GM18951 (cell line): ENCODE measurements around the gene PCDHGA11.
"Not testable (repeated sequence)": the region's sequence is repeated elsewhere in the genome, so short reads cannot be mapped to it uniquely, and the experiment has no call there.

Source experiments
- POLR2A ChIP-seq: IDR thresholded peaks from 4 replicates; pipeline ENCODE4 v1.6.1; 2011; ENCODE audit warnings: mild to moderate bottlenecking; ENCODE audit not compliant: insufficient read length, insufficient read depth; ENCODE audit errors: extremely low read depth
- in situ Hi-C: fragments of 300-500 bp; cut with MboI; formaldehyde crosslinking; loops from one replicate; pipeline ENCODE4 v1.12.0; 2022; ENCODE audit warnings: low sequenced_read_pairs, mixed read lengths, inconsistent platforms; ENCODE audit not compliant: unreplicated experiment

PCDHGA11 gene

DNA sequence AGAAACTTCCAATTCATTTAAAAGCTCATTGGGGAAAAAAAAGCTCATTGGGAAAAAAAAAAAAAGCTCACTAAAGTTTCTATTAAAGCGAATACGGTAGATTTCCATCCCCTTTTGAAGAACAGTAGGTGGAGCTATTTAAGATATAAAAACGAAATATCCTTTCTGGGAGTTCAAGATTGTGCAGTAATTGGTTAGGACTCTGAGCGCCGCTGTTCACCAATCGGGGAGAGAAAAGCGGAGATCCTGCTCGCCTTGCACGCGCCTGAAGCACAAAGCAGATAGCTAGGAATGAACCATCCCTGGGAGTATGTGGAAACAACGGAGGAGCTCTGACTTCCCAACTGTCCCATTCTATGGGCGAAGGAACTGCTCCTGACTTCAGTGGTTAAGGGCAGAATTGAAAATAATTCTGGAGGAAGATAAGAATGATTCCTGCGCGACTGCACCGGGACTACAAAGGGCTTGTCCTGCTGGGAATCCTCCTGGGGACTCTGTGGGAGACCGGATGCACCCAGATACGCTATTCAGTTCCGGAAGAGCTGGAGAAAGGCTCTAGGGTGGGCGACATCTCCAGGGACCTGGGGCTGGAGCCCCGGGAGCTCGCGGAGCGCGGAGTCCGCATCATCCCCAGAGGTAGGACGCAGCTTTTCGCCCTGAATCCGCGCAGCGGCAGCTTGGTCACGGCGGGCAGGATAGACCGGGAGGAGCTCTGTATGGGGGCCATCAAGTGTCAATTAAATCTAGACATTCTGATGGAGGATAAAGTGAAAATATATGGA, 9.7 kb downstream of the PCDHGA11 start, which contains the start of gene PCDHGA12:
Gene PCDHGA12, plus strand, starts transcription at position 176 of the 782 bp plus-strand sequence. Its CDS starts 253 bp downstream, at position 429.
- in situ Hi-C loops, result no loop called here
- no peak for TF ChIP-seq POLR2A

DNA sequence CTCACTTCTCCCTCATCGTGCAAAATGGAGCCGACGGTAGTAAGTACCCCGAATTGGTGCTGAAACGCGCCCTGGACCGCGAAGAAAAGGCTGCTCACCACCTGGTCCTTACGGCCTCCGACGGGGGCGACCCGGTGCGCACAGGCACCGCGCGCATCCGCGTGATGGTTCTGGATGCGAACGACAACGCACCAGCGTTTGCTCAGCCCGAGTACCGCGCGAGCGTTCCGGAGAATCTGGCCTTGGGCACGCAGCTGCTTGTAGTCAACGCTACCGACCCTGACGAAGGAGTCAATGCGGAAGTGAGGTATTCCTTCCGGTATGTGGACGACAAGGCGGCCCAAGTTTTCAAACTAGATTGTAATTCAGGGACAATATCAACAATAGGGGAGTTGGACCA, 10.4 kb downstream of the PCDHGA11 start:
- in situ Hi-C loops, result no loop called here

DNA sequence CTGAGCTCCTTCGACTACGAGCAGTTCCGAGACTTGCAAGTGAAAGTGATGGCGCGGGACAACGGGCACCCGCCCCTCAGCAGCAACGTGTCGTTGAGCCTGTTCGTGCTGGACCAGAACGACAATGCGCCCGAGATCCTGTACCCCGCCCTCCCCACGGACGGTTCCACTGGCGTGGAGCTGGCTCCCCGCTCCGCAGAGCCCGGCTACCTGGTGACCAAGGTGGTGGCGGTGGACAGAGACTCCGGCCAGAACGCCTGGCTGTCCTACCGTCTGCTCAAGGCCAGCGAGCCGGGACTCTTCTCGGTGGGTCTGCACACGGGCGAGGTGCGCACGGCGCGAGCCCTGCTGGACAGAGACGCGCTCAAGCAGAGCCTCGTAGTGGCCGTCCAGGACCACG, 11.5 kb downstream of the PCDHGA11 start:
- in situ Hi-C loops, result not testable (repeated sequence)

More for the DNA sequence above, 10.4 kb downstream of the PCDHGA11 start:
- TF ChIP-seq POLR2A, result peak; percentile 44

DNA sequence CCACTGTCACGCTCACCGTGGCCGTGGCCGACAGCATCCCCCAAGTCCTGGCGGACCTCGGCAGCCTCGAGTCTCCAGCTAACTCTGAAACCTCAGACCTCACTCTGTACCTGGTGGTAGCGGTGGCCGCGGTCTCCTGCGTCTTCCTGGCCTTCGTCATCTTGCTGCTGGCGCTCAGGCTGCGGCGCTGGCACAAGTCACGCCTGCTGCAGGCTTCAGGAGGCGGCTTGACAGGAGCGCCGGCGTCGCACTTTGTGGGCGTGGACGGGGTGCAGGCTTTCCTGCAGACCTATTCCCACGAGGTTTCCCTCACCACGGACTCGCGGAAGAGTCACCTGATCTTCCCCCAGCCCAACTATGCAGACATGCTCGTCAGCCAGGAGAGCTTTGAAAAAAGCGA, 11.9 kb downstream of the PCDHGA11 start:
- in situ Hi-C loops, result not testable (repeated sequence)

DNA sequence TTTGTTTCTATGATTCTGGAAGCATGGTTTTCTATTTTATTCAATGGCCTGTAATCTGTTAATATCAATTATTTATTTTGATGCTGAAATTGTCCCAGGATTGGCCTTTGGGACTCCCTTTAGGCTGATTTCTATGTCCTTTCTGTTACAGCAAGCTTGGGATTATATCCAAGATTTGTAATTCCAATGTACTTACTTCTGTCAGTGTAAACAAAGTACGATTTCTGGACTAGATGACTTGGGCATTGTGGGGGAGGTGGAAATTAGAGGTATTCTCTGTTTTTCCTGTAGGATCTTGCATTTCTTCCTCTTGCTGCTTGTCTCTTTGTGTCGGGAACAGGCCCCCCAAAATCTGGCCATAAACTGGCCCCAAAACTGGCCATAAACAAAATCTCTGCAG, 13.2 kb downstream of the PCDHGA11 start:
- TF ChIP-seq POLR2A, result no peak
- in situ Hi-C loops, result no loop called here

DNA sequence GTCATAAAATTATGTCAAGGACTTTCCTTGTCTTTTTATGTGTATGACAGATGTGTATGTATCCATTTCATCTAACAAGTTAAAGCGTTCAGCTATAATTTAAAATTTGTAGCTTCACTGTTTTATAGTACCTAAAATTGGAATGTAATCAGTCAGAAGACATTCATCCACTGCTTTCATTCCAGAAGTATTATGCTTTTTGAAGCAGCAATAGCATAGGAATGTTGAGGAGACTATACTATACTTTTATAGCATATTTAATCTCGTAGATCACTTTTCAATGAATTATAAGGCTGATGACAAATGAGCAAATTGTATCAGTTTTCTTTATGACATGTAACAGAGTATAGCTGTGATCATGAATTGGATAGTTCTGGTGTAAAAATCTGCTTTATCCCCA, 16.4 kb downstream of the PCDHGA11 start:
- in situ Hi-C loops, result no loop called here
- no peak for TF ChIP-seq POLR2A

DNA sequence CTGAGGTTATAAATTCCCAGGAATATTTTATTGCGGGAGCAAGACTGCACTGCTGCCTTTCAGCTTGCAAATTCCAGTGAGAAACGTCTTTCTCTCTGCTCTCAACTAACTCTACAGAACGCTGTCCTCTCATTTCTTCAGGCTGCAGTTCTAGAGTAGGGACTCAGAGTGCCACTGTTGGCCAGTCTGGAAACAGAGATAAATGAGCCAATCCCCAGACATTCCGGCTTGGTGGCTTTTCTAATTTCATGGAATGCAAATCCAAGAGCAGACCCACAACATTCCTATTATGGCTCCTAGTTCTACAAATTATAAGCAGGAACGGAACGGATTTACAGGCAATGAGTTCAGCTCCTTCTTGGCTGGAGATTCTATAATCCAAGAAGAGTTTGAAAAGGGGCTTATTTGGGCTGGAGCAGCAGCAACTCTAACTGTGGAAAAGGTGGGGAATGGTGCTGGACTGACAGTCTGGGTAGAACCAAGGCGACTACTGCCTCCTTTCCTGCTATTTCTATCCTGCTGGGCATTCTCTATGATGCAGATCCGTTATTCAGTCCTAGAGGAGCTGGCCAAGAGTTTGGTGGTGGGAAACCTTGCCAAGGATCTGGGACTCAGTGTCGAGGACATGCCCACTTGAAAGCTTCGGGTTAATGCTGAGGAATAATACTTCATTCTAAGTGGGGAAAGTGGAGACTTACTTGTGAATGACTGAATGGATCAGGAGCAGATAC, 18.7 kb downstream of the PCDHGA11 start:
- no peak for TF ChIP-seq POLR2A
- in situ Hi-C loops, result no loop called here

DNA sequence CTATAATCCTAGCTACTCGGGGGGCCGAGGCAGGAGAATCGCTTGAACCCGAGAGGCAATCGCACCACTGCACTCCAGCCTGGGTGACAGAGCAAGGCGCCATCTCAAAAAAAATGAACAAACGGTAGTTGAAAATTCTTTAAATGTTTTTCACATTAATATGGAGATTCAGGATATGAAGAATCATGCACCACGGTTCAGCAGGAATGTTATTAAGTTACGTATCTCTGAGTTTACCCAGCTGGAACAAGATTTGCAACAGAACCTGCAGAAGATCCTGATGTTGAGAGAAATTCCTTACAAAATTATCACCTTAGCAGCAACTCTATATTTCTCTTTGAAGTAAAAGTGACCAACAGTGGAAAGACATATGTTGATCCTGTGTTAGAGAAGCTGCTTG, 19.5 kb downstream of the PCDHGA11 start:
- in situ Hi-C loops, result no loop called here
- TF ChIP-seq POLR2A, result no peak

DNA sequence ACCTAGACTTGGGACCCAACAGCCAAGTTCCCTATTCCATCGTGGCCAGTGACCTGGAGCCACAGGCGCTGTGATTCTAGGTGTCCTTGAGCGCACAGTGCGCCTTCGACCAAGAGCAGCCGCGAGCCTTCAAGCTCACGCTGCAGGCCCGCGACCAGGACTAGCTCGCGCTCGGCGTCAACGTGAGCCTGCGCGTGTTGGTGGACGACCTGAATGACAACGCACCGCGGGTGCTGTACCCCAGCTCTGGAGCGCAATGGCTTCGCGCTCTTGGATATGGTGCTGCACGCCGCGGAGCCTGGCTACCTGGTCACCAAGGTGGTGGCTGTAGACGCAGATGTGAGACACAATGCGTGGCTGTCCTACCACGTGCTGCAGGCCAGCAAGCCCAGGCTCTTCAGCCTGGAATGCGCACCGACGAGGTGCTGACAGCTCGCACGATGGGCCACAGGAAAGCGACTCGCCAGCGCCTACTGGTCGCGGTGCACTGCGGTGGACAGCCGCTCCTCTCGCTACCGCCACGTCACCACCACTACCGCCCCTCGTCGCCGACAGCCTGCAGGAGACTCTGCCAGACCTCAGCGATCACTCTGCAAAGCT, 20.8 kb downstream of the PCDHGA11 start:
- in situ Hi-C loops, result no loop called here
- no peak for TF ChIP-seq POLR2A

DNA sequence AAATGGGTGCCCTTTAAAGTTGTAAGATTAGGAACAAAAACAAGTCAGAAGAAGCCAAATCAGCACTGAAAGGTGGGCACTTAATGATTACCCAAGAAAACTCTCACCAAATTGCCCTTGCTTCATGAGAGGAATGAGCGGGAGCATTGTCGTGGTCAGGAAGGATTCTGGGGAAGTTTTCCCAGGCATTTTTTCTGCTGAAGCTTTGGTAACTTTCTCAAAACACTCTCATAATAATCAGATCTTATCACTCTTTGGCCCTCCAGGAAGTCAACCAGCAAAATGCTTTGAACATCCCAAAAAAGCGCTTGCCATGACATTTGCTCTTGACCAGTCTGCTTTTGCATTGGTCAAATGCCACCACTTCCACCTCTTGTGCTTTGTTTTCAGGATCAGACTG, 44.5 kb downstream of the PCDHGA11 start:
- TF ChIP-seq POLR2A, result no peak
- in situ Hi-C loops, result no loop called here
